H9 (cell line): Measurements from ENCODE around the gene NLRP12. TPM values are rescaled to one million over a fixed set of nuclear protein-coding genes. Genes with fewer than 3 reads are reported as not detected.
"Not testable (repeated sequence)": the region's sequence is repeated elsewhere in the genome, so short reads cannot be mapped to it uniquely, and the experiment has no call there.

Experiments
- DNase-seq: peaks from one replicate; pipeline ENCODE4 v3.0.0-alpha.2; 2017
- H2AFZ ChIP-seq: one replicate; pipeline ENCODE4 v1.6.1; 2013; ENCODE audit warnings: mild to moderate bottlenecking, low read length, control low read depth, moderate library complexity
- H2AK5ac ChIP-seq: 2 replicates; pipeline ENCODE4 v1.6.1; 2013; ENCODE audit warnings: low read length, control low read depth, mixed read lengths; ENCODE audit not compliant: insufficient read length
- H2BK120ac ChIP-seq: one replicate; pipeline ENCODE4 v1.6.1; 2013; ENCODE audit warnings: low read depth, mild to moderate bottlenecking, low read length, control low read depth, inconsistent platforms; ENCODE audit not compliant: poor library complexity, severe bottlenecking
- H2BK12ac ChIP-seq: 2 replicates; pipeline ENCODE4 v1.6.1; 2013; ENCODE audit warnings: low read length, control low read depth, mixed read lengths, low read depth; ENCODE audit not compliant: insufficient read length
- H2BK15ac ChIP-seq: 2 replicates; pipeline ENCODE4 v1.6.1; 2013; ENCODE audit warnings: low read depth, low read length, control low read depth
- H2BK20ac ChIP-seq: one replicate; pipeline ENCODE4 v1.6.1; 2013; ENCODE audit warnings: low read depth, mild to moderate bottlenecking, low read length, control low read depth, inconsistent platforms; ENCODE audit not compliant: poor library complexity, severe bottlenecking
- H2BK5ac ChIP-seq: 2 replicates; pipeline ENCODE4 v1.6.1; 2013; ENCODE audit warnings: low read length, control low read depth, mixed read lengths; ENCODE audit not compliant: insufficient read length
- H3K14ac ChIP-seq: 2 replicates; pipeline ENCODE4 v1.6.1; 2013; ENCODE audit warnings: low read length, control low read depth; ENCODE audit not compliant: insufficient read depth
- H3K18ac ChIP-seq: 2 replicates; pipeline ENCODE4 v1.6.1; 2013; ENCODE audit warnings: low read depth, mild to moderate bottlenecking, mixed read lengths, low read length, control low read depth; ENCODE audit not compliant: insufficient read length
- H3K23ac ChIP-seq: 2 replicates; pipeline ENCODE4 v1.6.1; 2013; ENCODE audit warnings: low read length, control low read depth, mixed read lengths, low read depth; ENCODE audit not compliant: insufficient read length
- H3K23me2 ChIP-seq: 2 replicates; pipeline ENCODE4 v1.6.1; 2013; ENCODE audit warnings: low read depth, mild to moderate bottlenecking, mixed read lengths, low read length, control low read depth; ENCODE audit not compliant: insufficient read length, poor library complexity, severe bottlenecking
- H3K27ac ChIP-seq: 2 replicates; pipeline ENCODE4 v1.5.1; 2013; ENCODE audit warnings: low read length, control low read depth, mixed read lengths, low read depth; ENCODE audit not compliant: insufficient read length
- H3K27me3 ChIP-seq: 2 replicates; pipeline ENCODE4 v1.6.1; 2013; ENCODE audit warnings: low read length, control low read depth, inconsistent platforms; ENCODE audit not compliant: insufficient read depth
- H3K4ac ChIP-seq: 2 replicates; pipeline ENCODE4 v1.6.1; 2013; ENCODE audit warnings: low read depth, mild to moderate bottlenecking, control low read depth, inconsistent platforms, low read length, moderate library complexity
- H3K4me1 ChIP-seq: 2 replicates; pipeline ENCODE4 v1.6.1; 2013; ENCODE audit warnings: low read length, control low read depth, inconsistent platforms; ENCODE audit not compliant: insufficient read depth
- H3K4me2 ChIP-seq: 2 replicates; pipeline ENCODE4 v1.6.1; 2013; ENCODE audit warnings: low read length, control low read depth, mixed read lengths; ENCODE audit not compliant: insufficient read length, insufficient read depth
- H3K56ac ChIP-seq: 2 replicates; pipeline ENCODE4 v1.6.1; 2013; ENCODE audit warnings: low read depth, mild to moderate bottlenecking, mixed read lengths, low read length, control low read depth; ENCODE audit not compliant: insufficient read length
- H3K79me1 ChIP-seq: 2 replicates; pipeline ENCODE4 v1.6.1; 2013; ENCODE audit warnings: low read depth, mild to moderate bottlenecking, moderate library complexity, low read length, control low read depth, inconsistent platforms; ENCODE audit not compliant: insufficient read depth, poor library complexity, severe bottlenecking
- H3K79me2 ChIP-seq: 2 replicates; pipeline ENCODE4 v1.6.1; 2013; ENCODE audit warnings: low read length, control low read depth, inconsistent platforms; ENCODE audit not compliant: insufficient read depth
- H3K9ac ChIP-seq: 2 replicates; pipeline ENCODE4 v1.6.1; 2013; ENCODE audit warnings: low read length, control low read depth, mixed read lengths; ENCODE audit not compliant: insufficient read length; ENCODE audit errors: extremely low read depth
- H3K9me3 ChIP-seq: one replicate; pipeline ENCODE4 v1.6.1; 2013; ENCODE audit warnings: low read depth, low read length, inconsistent platforms; ENCODE audit not compliant: control insufficient read depth
- H3T11ph ChIP-seq: one replicate; pipeline ENCODE4 v1.6.1; 2013; ENCODE audit warnings: mild to moderate bottlenecking, low read length, control low read depth, inconsistent platforms
- H4K20me1 ChIP-seq: one replicate; pipeline ENCODE4 v1.6.1; 2013; ENCODE audit not compliant: control insufficient read depth, insufficient read length, insufficient read depth
- H4K5ac ChIP-seq: 2 replicates; pipeline ENCODE4 v1.6.1; 2013; ENCODE audit warnings: low read depth, mild to moderate bottlenecking, mixed read lengths, low read length, control low read depth; ENCODE audit not compliant: insufficient read length
- H4K8ac ChIP-seq: replicated peaks from 2 replicates; pipeline ENCODE4 v1.6.1; 2013; ENCODE audit warnings: low read length, control low read depth, mixed read lengths, low read depth; ENCODE audit not compliant: insufficient read length
- H4K91ac ChIP-seq: 2 replicates; pipeline ENCODE4 v1.6.1; 2013; ENCODE audit warnings: low read depth, mild to moderate bottlenecking, moderate library complexity, mixed read lengths, low read length, control low read depth; ENCODE audit not compliant: insufficient read length
- H3K27ac Mint-ChIP-seq, 3 experiments: 2 replicates in 2 of 3; 3 replicates in 1 of 3; pipeline ENCODE4 v1.8.0; 2020 to 2021; ENCODE audit warnings: mixed read lengths in 3 of 3, mild to moderate bottlenecking in 1 of 3, moderate library complexity in 1 of 3
- H3K27me3 Mint-ChIP-seq: 2 replicates; pipeline ENCODE4 v1.8.0; 2021; ENCODE audit warnings: low read depth, mild to moderate bottlenecking, moderate library complexity, mixed read lengths
- H3K36me3 Mint-ChIP-seq, 3 experiments: 2 replicates in 2 of 3; 3 replicates in 1 of 3; pipeline ENCODE4 v1.8.0; 2020 to 2021; ENCODE audit warnings: low read depth in 3 of 3, mixed read lengths in 3 of 3; ENCODE audit not compliant: insufficient read depth in 1 of 3
- H3K4me1 Mint-ChIP-seq, 2 experiments: 2 replicates each; pipeline ENCODE4 v1.8.0; 2020; ENCODE audit warnings: mixed read lengths in 2 of 2
- H3K4me3 Mint-ChIP-seq, 2 experiments: 2 replicates in 1 of 2; 3 replicates in 1 of 2; pipeline ENCODE4 v1.8.0; 2020 to 2021; ENCODE audit warnings: mild to moderate bottlenecking in 2 of 2, mixed read lengths in 2 of 2, moderate library complexity in 1 of 2
- H3K9me3 Mint-ChIP-seq, 2 experiments: 2 replicates in 1 of 2; 3 replicates in 1 of 2; pipeline ENCODE4 v1.8.0; 2020; ENCODE audit warnings: mild to moderate bottlenecking in 2 of 2, mixed read lengths in 2 of 2, moderate library complexity in 1 of 2
- CTCF ChIP-seq: fragments of 200-600 bp; sonication (generic); conservative IDR thresholded peaks from 3 replicates; pipeline ENCODE4 v1.8.0; 2021; ENCODE audit warnings: antibody characterized with exemption, mild to moderate bottlenecking
- WGBS: extraction: QIAGEN DNeasy Blood & Tissue Kit; methylation state at CpG from one replicate; pipeline ENCODE4 v1.1.7; 2013; ENCODE audit warnings: missing lambda C conversion rate, low lambda C conversion rate, mixed read lengths; ENCODE audit not compliant: insufficient read length; ENCODE audit errors: extremely low coverage; 5-methylcytosine and 5-hydroxymethylcytosine counted together
- total RNA-seq: library from RNA; stranded (reverse); gene quantifications from 2 replicates; pipeline ENCODE4 v1.2.1, GENCODE V29; 2021

NLRP12 gene
- total RNA-seq, 1 experiment from 2014 or later: 4.0 TPM

DNA sequence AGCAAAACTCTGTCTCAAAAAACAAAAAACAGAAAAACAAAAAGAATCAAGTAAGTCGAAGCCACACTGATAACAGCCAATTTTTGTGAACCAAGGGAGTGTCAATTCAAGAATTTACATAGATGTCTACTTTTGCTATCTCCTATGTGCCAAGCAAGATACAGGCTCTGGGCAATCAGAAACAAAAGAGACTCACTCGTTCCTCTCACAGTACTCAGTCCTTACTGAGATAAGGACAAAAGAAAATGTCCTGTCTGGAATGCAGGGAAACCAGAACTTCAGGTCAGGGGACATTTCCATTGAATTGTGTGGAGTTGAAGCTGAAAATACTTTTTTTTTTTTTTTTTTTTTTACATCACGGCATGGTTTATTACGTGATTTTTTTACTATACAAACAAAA is 53.0 kb downstream of the NLRP12 start:
- Histone ChIP-seq H2BK5ac (no peak overlapping the region), H4K5ac (no peak overlapping the region), H3K23ac (no peak overlapping the region), H3K79me1 (no peaks in the 10 kb centered on the region), H2BK20ac (peak overlapping the region; percentile 90), H3K27me3 (no peaks in the 10 kb centered on the region), H2AK5ac (no peak overlapping the region), H2AFZ (no peak overlapping the region), H2BK12ac (no peak overlapping the region), H3T11ph (no peak overlapping the region), H3K79me2 (no peaks in the 10 kb centered on the region), H3K4me1 (peaks cover 3% of the 10 kb centered on the region; the same call in 1 of the 2 replicates), H4K8ac (no peak overlapping the region), H4K20me1 (no peaks in the 10 kb centered on the region), H3K56ac (no peak overlapping the region), H3K4ac (no peak overlapping the region), H3K4me2 (no peak overlapping the region), H4K91ac (peak overlapping the region; percentile 45), H3K9ac (no peak overlapping the region), H3K9me3 (no peaks in the 10 kb centered on the region), H3K23me2 (no peaks in the 10 kb centered on the region), H3K27ac (peak overlapping the region; percentile 45), H3K18ac (peak overlapping the region; percentile 79), H3K14ac (no peak overlapping the region), H2BK120ac (no peak overlapping the region), H2BK15ac (no peak overlapping the region)
- Mint-ChIP-seq H3K4me1 (peaks cover 40 to 43% of the 10 kb centered on the region in 2 experiments), H3K4me3 (peak overlapping the region; percentile 7 to 19; a peak in 2 of 5 replicates), H3K36me3 (no peaks in the 10 kb centered on the region), H3K9me3 (no peaks in the 10 kb centered on the region), H3K27ac (peak overlapping the region in 2 of 3 experiments; percentile 81 to 88; a peak in 5 of 7 replicates), H3K27me3 (no peaks in the 10 kb centered on the region; the same call in 1 of the 2 replicates)
- no CpG with 5 or more reads among the region's 4 CpGs for WGBS
- no peak for TF ChIP-seq CTCF
- peak; percentile 49 for DNase-seq

- H3K23me2 ChIP-seq, H3K18ac ChIP-seq, H4K20me1 ChIP-seq, H2BK20ac ChIP-seq, H2AK5ac ChIP-seq, H3K9me3 ChIP-seq, DNase-seq, H2BK12ac ChIP-seq, H2BK120ac ChIP-seq, H3K4me1 ChIP-seq, H4K8ac ChIP-seq, H3K9ac ChIP-seq, H3K4me3 Mint-ChIP-seq, H2BK15ac ChIP-seq, H3K14ac ChIP-seq, H3K23ac ChIP-seq, H3K36me3 Mint-ChIP-seq, H3T11ph ChIP-seq, H3K27ac Mint-ChIP-seq, H3K27me3 ChIP-seq, H3K56ac ChIP-seq, H3K27ac ChIP-seq, H3K9me3 Mint-ChIP-seq, H3K79me1 ChIP-seq, H3K79me2 ChIP-seq, H2AFZ ChIP-seq, H2BK5ac ChIP-seq, H3K4me2 ChIP-seq, H4K5ac ChIP-seq, H3K27me3 Mint-ChIP-seq: not testable (repeated sequence)
- Histone ChIP-seq H3K4ac (peak overlapping the region; percentile 19; the same call in 1 of the 2 replicates), H4K91ac (peak overlapping the region; percentile 45)
- WGBS: no CpG with 5 or more reads among the region's 12 CpGs
- peaks cover 40 to 43% of the 10 kb centered on the region in 2 experiments for H3K4me1 Mint-ChIP-seq
These were observed 54.3 kb downstream of the NLRP12 start for GRCh38 chr19:53769696-53770309.
